HG02870 (cell line): ENCODE results near the gene RNH1.
"Not testable (repeated sequence)": the region's sequence is repeated elsewhere in the genome, so short reads cannot be mapped to it uniquely, and the experiment has no call there.

Experiments
- ATAC-seq: cut with Tn5 transposase; IDR thresholded peaks from one replicate; pipeline ENCODE4 v1.9.1; 2021; ENCODE audit warnings: mild to moderate bottlenecking, moderate library complexity; ENCODE audit not compliant: unreplicated experiment

Gene RNH1

DNA sequence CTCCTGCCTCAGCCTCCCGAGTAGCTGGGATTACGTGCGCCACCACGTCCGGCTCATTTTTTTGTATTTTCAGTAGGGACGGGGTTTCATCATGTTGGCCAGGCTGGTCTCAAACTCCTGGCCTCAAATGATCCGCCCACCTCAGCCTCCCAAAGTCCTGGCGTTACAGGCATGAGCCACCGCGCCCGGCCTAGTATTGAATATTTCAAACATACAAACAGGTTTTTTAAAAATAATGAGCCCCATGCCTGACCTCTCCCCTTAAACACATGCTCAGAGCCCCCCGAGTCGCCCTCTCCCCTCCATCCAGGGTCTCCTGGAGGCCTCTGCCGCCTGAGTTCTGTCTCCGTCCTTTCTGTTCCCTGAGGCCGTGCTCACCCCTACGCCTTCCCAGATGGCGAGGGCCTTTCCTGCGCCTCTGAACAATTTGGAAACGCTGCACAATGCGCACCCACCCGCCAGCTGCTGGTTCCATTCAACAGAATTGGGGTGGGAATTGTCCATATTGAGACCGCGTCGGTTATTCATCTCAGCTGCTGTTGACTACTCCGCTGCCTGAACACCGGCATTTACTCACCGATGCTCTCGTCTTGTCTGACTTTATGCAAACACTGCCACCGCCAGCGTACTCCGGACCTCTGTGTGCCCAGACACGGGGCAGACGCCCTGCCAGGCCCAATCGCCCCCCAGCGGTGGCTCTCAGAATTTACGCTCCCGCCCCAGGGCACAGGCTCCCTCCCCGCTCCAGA is 13.6 kb upstream of the RNH1 start:
- no peak for ATAC-seq

GRCh38 chr11:518463-519202 is 11.6 kb upstream of the RNH1 start:
- ATAC-seq: no peak

- not testable (repeated sequence) for ATAC-seq
Measured at GRCh38 chr11:516918-517685, 10.1 kb upstream of the RNH1 start.

- no peak for ATAC-seq
Measured at GRCh38 chr11:516400-516799, 9.4 kb upstream of the RNH1 start.

GRCh38 chr11:515131-515530 is 8.1 kb upstream of the RNH1 start:
- no peak for ATAC-seq

DNA sequence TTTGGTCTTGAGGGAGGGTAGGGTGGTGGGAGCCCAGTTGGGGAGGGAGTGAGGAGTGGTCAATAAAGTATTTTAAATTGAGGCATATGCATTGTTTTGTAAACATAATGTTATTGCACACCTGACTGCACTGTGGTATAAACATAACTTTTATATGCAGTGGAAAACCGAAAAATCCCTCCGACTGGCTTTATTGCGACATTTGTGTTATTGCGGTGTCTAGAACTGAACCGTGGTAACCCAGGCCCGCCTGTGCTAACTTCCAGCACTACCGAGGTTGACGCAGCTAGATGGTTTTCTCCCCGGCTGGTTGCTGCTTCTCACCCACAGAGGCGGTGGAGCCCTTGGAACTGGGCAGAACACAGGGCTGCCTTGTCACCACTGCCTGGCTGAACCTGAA is 7.6 kb upstream of the RNH1 start:
- ATAC-seq: no peak

DNA sequence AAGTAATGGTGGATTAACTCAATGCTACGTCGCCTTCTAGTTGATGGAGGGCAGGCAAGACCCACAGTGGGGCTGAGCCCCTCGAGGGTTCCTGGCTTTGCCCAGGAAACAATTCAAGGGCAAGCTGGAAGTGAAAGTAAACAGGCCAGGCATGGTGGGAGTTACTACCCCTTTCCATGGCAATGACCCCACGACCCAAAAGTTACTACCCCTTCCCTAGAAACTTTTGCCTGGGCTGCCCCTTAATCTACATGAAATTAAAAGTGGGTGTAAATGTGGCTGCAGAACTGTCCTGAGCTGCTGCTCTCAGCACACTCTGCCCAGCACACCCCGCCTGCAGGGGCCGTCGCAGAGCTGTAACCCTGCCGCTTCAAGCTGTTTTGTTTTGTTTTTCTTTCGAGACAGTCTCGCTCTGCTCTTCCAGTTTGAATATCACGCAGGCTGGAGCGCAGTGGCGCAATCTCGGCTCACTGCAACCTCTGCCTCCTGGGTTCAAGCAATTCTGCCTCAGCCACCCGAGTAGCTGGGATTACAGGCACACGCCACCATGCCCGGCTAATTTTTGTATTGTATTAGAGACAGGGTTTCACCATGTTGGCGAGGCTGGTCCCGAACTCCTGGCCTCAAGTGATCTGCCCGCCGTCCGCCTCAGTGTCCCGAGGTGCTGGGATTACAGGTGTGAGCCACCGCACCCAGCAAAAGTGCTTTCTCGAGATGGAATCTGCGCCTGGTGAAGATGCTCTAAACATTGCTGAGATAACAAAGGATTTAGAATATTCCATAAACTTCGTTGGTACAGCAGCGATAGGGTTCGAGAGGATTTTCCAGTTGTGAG is 5.9 kb upstream of the RNH1 start:
- no peak for ATAC-seq

GRCh38 chr11:508956-509355 is 1.9 kb upstream of the RNH1 start:
- no peak for ATAC-seq

DNA sequence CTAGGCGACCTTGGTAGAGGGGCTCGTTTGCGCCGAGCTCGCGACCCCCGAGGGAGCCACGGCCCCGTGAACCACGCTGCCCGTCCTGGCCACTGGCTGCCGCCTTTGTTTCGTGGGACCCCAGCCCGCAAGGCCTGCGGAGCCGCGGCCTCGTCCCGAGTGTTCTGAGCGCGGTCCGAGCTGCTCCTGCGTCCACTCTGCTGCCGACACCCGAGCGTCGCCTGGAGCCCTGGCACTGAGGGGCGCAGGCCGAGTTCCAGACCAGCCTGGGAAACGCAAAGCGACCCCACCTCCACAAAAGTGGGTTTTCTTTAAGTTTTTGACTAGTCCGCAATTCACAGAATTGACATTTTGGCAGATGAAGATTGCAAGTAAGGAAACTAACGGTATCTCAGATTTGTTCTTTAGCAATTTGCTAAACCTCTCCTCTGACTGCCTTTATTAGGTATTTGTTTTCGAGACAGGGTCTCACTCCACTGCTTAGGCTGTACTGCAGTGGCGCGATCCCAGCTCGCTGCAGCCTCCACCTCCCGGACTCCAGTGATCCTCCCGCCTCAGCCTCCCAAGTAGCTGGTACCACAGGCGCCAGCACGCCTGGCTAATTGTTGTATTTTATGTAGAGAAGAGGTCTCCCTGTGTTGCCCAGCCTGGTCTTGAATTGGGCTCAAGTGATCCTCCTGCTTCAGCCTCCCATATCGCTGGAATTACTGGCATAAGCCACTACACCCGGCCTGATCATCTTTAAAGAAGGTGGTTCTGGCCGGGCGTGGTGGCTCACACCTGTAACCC is 879 bp upstream of the RNH1 start:
- no peak for ATAC-seq

DNA sequence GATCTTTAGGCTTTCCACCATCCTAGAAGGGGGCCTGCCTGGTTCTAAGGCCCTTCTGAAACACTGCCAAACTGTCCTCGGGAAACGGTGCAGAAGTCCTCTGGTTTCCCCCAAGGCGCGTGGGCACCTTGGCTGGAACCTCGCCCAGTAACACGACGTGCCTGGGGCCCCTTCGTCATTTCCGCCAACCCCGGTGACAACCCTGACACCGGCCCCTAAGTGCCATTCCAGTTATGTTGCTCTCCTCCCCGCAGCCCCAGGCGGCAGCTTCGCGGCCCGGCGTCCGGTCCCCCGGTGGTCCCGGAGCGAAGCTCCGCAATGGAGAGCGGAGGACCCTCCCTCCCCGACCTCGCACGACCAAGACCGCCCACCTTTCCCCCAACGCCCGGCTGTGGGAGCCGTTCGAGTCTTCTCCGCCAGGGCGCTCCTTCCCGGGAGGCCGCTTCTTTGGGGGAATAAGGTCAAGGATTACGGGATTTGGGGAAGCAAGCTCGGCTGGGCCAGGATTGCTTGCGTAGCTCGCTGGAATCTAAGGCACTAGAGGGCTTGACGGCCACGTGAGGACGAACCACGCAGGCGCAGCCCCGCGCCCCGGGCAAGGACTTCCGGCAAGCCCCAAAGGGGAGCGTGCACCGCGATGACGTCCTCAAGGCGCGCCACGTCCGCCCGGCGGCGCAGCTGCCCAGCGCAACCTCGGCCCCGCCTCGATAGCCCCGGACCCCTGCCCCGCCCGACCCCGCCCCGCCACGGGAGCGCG is 626 bp downstream of the RNH1 start:
- peak; percentile 56 for ATAC-seq

GRCh38 chr11:504994-505344 is 2.1 kb downstream of the RNH1 start:
- ATAC-seq: no peak

DNA sequence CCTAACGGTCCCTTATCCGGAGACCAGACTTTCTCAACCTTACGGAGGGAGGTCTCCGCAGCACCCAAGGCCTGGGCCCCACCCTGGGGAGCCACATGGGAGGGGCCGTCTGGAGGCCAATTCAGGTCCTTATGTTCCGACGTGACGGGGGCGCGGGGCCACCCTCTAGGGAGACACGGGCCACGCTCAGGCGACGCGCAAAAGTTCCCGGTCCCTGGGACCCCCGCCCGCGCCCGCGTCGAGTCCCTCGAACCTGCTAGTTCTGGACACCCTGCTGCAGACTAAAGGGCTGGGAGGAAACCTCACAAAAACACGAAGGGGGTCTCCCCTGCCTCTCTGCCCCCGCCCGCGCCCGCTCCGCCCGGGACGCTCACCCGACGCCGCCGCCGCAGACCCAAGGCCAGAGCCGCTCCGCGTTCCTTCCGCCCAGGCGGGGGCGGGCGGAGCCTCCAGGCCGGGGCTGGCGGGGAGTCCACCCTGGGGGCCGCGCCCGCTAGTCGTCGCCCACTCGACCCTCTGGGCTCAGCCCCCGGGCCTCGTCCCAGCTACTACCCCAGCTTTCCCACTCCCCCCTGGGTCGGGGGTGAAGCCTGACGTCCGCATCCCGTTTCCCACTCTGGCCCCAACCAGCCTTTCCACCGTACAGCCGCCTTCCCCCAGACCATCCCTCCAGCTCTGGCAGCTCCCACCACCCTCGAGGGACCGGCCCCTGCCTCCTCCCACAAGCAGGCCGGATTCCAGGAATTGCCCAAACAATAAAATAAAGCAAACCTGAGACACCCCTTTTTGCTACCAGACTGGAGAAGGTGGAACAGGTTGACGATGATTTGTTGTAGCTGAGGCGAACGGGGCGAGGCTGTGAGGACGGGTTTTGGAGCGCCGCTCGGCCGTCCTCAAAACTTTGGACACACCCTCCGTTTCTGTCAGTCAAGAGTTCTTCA is 2.7 kb downstream of the RNH1 start:
- no peak for ATAC-seq

DNA sequence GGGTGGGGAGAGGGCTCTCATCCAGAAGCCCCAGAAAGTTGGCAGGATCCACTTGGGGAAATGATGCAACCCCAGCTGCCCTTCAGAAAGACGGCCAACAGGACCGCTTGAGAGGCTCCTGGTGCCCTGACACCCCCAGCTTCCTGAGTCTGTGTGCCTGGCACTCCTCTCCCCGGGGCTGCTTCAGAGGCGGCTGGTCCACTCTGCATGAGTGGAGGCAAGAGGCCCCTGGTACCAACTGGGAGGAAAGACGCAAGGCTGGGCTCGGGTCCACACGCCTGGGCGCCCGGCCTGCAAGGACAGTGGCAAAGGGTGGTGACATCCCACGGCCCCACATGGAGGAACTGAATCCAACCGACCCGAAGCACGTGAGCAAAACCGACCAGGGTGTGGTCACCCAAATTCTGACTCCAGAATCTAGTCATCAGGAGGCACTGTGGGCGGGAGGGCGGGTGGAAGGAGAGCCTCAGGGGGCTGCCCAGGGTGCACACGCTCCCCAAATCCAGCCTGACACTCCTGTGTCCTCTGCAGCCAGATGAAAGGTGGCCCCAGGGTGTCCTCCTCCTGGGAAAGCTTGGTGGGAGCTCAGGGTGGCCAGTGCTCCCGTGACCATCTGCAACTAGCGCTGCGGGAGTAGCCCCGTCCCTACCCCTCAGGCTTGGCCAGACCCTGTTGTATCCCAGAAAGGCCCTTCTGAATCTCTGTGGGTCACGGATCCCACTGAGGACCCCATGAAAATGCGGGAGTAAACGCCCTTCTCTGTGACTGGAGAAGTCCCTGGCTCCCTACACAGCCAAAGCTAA is 3.7 kb downstream of the RNH1 start:
- no peak for ATAC-seq

GRCh38 chr11:502288-503178 is 4.5 kb downstream of the RNH1 start:
- no peak for ATAC-seq

- no peak for ATAC-seq
Measured at GRCh38 chr11:501683-502287, 5.3 kb downstream of the RNH1 start.

DNA sequence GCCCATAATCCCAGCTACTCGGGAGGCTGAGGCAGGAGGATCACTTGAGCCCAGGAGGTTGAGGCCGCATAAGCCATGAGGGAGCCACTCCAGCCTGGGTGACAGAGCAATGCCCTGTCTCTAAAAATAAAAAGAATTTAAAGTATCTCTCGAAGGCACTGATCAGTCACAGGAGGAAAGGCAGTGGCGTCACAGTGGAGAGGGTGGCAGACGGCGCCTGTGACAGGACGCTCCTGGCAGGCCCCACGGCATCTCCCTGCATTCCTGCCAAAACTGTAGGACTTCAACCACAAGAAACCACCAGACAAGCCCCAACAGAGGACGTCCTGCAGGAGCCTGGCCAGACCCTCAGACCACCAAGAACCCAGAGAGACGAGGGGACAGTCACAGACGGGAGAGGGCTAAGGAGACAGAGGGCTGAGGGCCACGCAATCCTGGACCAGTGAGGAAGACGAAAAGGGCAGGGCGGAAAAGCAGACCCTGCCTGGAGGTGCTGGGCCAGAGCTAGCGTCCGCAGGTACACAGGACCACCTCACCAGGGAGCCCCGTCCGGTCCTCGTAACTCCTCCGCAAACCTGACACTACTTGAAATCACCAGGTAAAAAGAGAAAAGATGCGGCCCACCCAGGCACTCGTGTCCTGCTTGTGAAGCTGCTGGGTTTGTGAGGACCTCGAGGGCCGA is 5.9 kb downstream of the RNH1 start:
- no peak for ATAC-seq
